ENCODE measurements around the gene SETD5. TPM values are rescaled to one million over a fixed set of nuclear protein-coding genes. Genes with fewer than 3 reads are reported as not detected.

SETD5 gene
- total RNA-seq, 1 donor from 2014 or later, result 198 TPM

DNA sequence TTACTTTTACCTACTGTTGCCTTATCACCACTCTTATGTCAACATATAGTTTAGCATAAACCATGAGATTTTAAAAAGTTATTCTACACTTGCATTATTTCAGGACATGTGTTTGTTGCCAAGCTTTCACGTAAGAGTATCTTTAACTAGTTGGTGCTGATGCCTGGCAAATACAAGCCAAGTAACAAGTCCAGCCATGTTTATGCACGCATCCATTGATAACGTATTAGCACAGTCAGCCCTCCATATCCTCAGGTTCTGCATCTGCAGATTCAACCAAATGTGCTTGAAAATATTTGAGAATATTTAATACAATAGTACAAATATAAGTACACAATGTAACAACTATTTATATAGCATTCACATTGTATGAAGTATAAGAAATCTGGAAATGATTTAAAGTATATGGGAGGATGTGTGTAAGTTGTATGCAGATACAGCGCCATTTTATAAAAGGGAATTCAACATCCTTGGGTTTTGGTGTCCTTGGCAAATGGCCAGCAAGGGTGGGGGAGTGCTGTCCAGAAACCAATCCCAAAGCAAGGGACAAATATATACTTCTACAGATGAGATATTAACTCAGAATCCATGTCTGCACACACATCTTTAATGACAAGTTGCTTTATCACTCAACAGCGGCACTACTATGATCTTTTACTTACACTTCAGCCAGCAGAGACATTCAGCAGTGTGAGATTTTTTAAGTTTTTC is 8.7 kb upstream of the SETD5 start:
- Histone ChIP-seq H3K79me2 (ENCODE audit: low read depth) (peaks cover 62% of the 10 kb centered on the region), H4K20me1 (ENCODE audit: low read depth) (peaks cover 63% of the 10 kb centered on the region), H3K36me3 (peaks cover 50% of the 10 kb centered on the region), H3F3A (ENCODE audit: low read depth) (peaks cover 98% of the 10 kb centered on the region), H3K27me3 (no peaks in the 10 kb centered on the region), H3K27ac (no peak overlapping the region), H2AFZ (replicated peaks) (no peak overlapping the region), H3K4me2 (no peak overlapping the region), H3K9ac (no peak overlapping the region), H3K4me3 (no peak overlapping the region), H3K9me3 (ENCODE audit: low read depth) (no peaks in the 10 kb centered on the region), H3K4me1 (no peaks in the 10 kb centered on the region)
- H3K27ac Mint-ChIP-seq, result no peak overlapping the region
- H3K36me3 Mint-ChIP-seq, result peaks cover 39% of the 10 kb centered on the region
- H3K4me3 Mint-ChIP-seq, result no peak overlapping the region
- H3K9me3 Mint-ChIP-seq, result no peaks in the 10 kb centered on the region
- peaks cover 5% of the 10 kb centered on the region for H3K4me1 Mint-ChIP-seq
- H3K27me3 Mint-ChIP-seq (ENCODE audit: insufficient read depth, low read depth), result no peaks in the 10 kb centered on the region
- no peak for TF ChIP-seq EZH2phosphoT487 (IDR thresholded peaks at IDR 0.05)
- DNase-seq (ENCODE audit: low spot score), result no peak

DNA sequence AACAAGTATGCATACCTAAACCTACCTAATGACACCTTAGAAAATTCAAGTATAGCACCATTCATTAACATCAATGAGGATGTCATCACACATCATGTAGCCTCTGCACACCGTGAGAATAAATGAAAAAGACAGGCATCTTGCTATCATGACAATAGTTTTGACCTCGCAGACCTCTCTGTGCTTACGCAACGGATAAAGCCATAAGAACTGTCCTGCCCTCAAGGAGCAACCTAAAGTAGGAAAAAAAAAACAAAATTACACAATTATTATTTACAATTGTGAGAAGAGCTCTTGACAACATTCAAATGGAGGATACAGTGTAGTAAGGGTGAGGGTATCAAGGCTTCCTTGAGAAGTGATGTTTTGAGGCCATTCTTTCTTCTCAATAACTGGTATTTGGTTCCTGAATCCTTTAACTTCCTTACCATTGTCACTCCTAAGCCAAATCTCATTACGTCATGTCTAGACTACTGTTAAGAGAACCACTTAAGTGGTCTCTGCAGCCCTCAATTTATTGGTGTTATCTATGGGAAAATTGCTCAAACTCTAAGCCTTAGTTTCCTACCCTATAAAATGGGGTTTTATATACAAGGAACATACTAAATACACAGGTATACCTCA is 7.0 kb upstream of the SETD5 start:
- H4K20me1 ChIP-seq (ENCODE audit: low read depth), result peaks cover 79% of the 10 kb centered on the region

GRCh38 chr3:9392041-9392440 is 5.4 kb upstream of the SETD5 start:
- Histone ChIP-seq H3K4me3 (no peak overlapping the region), H3F3A (ENCODE audit: low read depth) (peaks cover 79% of the 10 kb centered on the region), H3K4me1 (peaks cover 16% of the 10 kb centered on the region), H3K9me3 (ENCODE audit: low read depth) (no peaks in the 10 kb centered on the region), H3K27me3 (no peaks in the 10 kb centered on the region), H3K36me3 (peaks cover 45% of the 10 kb centered on the region), H3K4me2 (no peak overlapping the region), H4K20me1 (ENCODE audit: low read depth) (peaks cover 89% of the 10 kb centered on the region), H3K27ac (no peak overlapping the region), H3K9ac (no peak overlapping the region), H2AFZ (replicated peaks) (no peak overlapping the region), H3K79me2 (ENCODE audit: low read depth) (peaks cover 88% of the 10 kb centered on the region)
- H3K4me1 Mint-ChIP-seq, result peaks cover 23% of the 10 kb centered on the region
- peaks cover 4% of the 10 kb centered on the region for H3K27me3 Mint-ChIP-seq (ENCODE audit: insufficient read depth, low read depth)
- peaks cover 30% of the 10 kb centered on the region for H3K36me3 Mint-ChIP-seq
- TF ChIP-seq EZH2phosphoT487 (IDR thresholded peaks at IDR 0.05), result no peak
- TF ChIP-seq, protein P1, sequence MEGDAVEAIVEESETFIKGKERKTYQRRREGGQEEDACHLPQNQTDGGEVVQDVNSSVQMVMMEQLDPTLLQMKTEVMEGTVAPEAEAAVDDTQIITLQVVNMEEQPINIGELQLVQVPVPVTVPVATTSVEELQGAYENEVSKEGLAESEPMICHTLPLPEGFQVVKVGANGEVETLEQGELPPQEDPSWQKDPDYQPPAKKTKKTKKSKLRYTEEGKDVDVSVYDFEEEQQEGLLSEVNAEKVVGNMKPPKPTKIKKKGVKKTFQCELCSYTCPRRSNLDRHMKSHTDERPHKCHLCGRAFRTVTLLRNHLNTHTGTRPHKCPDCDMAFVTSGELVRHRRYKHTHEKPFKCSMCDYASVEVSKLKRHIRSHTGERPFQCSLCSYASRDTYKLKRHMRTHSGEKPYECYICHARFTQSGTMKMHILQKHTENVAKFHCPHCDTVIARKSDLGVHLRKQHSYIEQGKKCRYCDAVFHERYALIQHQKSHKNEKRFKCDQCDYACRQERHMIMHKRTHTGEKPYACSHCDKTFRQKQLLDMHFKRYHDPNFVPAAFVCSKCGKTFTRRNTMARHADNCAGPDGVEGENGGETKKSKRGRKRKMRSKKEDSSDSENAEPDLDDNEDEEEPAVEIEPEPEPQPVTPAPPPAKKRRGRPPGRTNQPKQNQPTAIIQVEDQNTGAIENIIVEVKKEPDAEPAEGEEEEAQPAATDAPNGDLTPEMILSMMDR (IDR thresholded peaks at IDR 0.05), result no peak
- no peak for TF ChIP-seq EZH2 (IDR thresholded peaks at IDR 0.05)
- no peak for DNase-seq (ENCODE audit: low spot score)
- no peaks in the 10 kb centered on the region for H3K9me3 Mint-ChIP-seq
- H3K27ac Mint-ChIP-seq, result no peak overlapping the region
- H3K4me3 Mint-ChIP-seq, result no peak overlapping the region

More for the DNA sequence above, 7.0 kb upstream of the SETD5 start:
- no peak for DNase-seq (ENCODE audit: low spot score)
- no peak for TF ChIP-seq EZH2phosphoT487 (IDR thresholded peaks at IDR 0.05)
- no peak for TF ChIP-seq EZH2 (IDR thresholded peaks at IDR 0.05)
- TF ChIP-seq, protein P1 (IDR thresholded peaks at IDR 0.05), result no peak
- H3F3A ChIP-seq (ENCODE audit: low read depth), result peaks cover 84% of the 10 kb centered on the region
- Mint-ChIP-seq H3K4me1 (peaks cover 18% of the 10 kb centered on the region), H3K36me3 (peaks cover 36% of the 10 kb centered on the region), H3K4me3 (no peak overlapping the region), H3K27ac (no peak overlapping the region), H3K27me3 (ENCODE audit: insufficient read depth, low read depth) (no peaks in the 10 kb centered on the region), H3K9me3 (no peaks in the 10 kb centered on the region)
- no peaks in the 10 kb centered on the region for H3K9me3 ChIP-seq (ENCODE audit: low read depth)
- H3K9ac ChIP-seq, result no peak overlapping the region
- H3K27me3 ChIP-seq, result no peaks in the 10 kb centered on the region
- H3K27ac ChIP-seq, result no peak overlapping the region
- peaks cover 13% of the 10 kb centered on the region for H3K4me1 ChIP-seq
- H3K36me3 ChIP-seq, result peaks cover 50% of the 10 kb centered on the region
- H2AFZ ChIP-seq (replicated peaks), result no peak overlapping the region
- H3K4me3 ChIP-seq, result no peak overlapping the region
- H3K4me2 ChIP-seq, result no peak overlapping the region
- H3K79me2 ChIP-seq (ENCODE audit: low read depth), result peaks cover 78% of the 10 kb centered on the region

All from neural progenitor cell (in vitro differentiated cells).